HCT116 (cell line): ENCODE measurements around the gene NEDD4L. TPM values are rescaled to one million over a fixed set of nuclear protein-coding genes. Genes with fewer than 3 reads are reported as not detected.

ENCODE experiments used
- ATAC-seq: fragments of 200-7000 bp; cut with Tn5 transposase; 2 replicates; pipeline ENCODE4 v1.9.1; 2020; ENCODE audit warnings: mild to moderate bottlenecking, moderate library complexity
- BruUV-seq: library from RNA; stranded (reverse); fragments of 400-500 nt; replicated peaks from 2 replicates; lab custom pipeline; 2021; lab: Mats Ljungman, UMichigan
- CTCF ChIA-PET: fragments of 300-600 bp; sonication (Branson Sonifier 250); formaldehyde crosslinking; loops from one replicate; lab custom pipeline; 2021; ENCODE audit warnings: antibody characterized with exemption; lab: Charles Lee
- POLR2A ChIA-PET: fragments of 300-600, 350-600 bp; sonication (Branson Sonifier 250); formaldehyde crosslinking; loops from one replicate; lab custom pipeline; 2021; ENCODE audit warnings: antibody characterized with exemption; lab: Charles Lee
- RAD21 ChIA-PET, 2 experiments: fragments of 300-600 bp; sonication (Branson Sonifier 250); formaldehyde crosslinking; loops; one replicate each; lab custom pipeline; 2023; ENCODE audit warnings: low total read pairs in 2 of 2; ENCODE audit not compliant: uncharacterized antibody in 2 of 2, unreplicated experiment in 2 of 2, low non-redundant PET in 1 of 2; lab: Charles Lee
- DNase-seq: peaks from one replicate; pipeline ENCODE4 v3.0.0-alpha.2; 2010; ENCODE audit warnings: low read depth, low spot score
- H2AFZ ChIP-seq: fragments of 200-600 bp; shearing (Covaris generic), sonication (generic); 2 replicates; pipeline ENCODE4 v1.6.1; 2017; ENCODE audit warnings: low read depth, mixed run types, mixed read lengths, antibody characterized with exemption, low read length; ENCODE audit not compliant: poor library complexity, severe bottlenecking
- H3K27ac ChIP-seq: 2 replicates; pipeline ENCODE4 v1.5.1; 2012; ENCODE audit warnings: low read depth, low read length
- H3K27me3 ChIP-seq: fragments of 200-600 bp; sonication (generic); 2 replicates; pipeline ENCODE4 v1.6.1; 2016; ENCODE audit warnings: mixed run types, low read length, mixed read lengths; ENCODE audit not compliant: insufficient read depth
- H3K36me3 ChIP-seq, 2 experiments: fragments of 200-500 bp in 1 of 2; fragments of 200-600 bp in 1 of 2; sonication (Bioruptor generic) in 1 of 2; sonication (generic) in 1 of 2; 2 replicates each; pipeline versions ENCODE4 v1.5.1 to v1.6.1; 2014 to 2016; ENCODE audit warnings: low read length in 2 of 2, inconsistent platforms in 1 of 2, mixed read lengths in 1 of 2, mixed run types in 1 of 2; ENCODE audit not compliant: insufficient read depth in 2 of 2, control insufficient read depth in 1 of 2
- H3K4me1 ChIP-seq, 2 experiments: fragments of 200-600 bp in 1 of 2; sonication (generic) in 1 of 2; 2 replicates each; pipeline versions ENCODE4 v1.5.1 to v1.6.1; 2012 to 2017; ENCODE audit warnings: low read length in 2 of 2, inconsistent platforms in 1 of 2, mild to moderate bottlenecking in 1 of 2, mixed read lengths in 1 of 2, mixed run types in 1 of 2, moderate library complexity in 1 of 2; ENCODE audit not compliant: insufficient read depth in 2 of 2, control insufficient read depth in 1 of 2
- H3K4me2 ChIP-seq: fragments of 200-600 bp; sonication (generic); 2 replicates; pipeline ENCODE4 v1.6.1; 2017; ENCODE audit warnings: mixed run types, low read length, mixed read lengths
- H3K4me3 ChIP-seq, 2 experiments: fragments of 200-600 bp in 1 of 2; sonication (generic) in 1 of 2; replicated peaks in 1 of 2; 2 replicates each; pipeline ENCODE4 v1.5.1; 2011 to 2016; ENCODE audit warnings: low read length in 2 of 2, control low read depth in 1 of 2, low read depth in 1 of 2, mild to moderate bottlenecking in 1 of 2, mixed read lengths in 1 of 2, mixed run types in 1 of 2
- H3K79me2 ChIP-seq: fragments of 200-600 bp; sonication (generic); 2 replicates; pipeline ENCODE4 v1.6.1; 2017; ENCODE audit warnings: mild to moderate bottlenecking, mixed run types, low read length, moderate library complexity, mixed read lengths; ENCODE audit not compliant: insufficient read depth
- H3K9ac ChIP-seq: fragments of 200-600 bp; sonication (generic); 2 replicates; pipeline ENCODE4 v1.6.1; 2016; ENCODE audit warnings: low read length, mixed read lengths
- H3K9me2 ChIP-seq: fragments of 200-600 bp; sonication (generic), shearing (Covaris generic); 2 replicates; pipeline ENCODE4 v1.6.1; 2017; ENCODE audit warnings: mixed run types, mild to moderate bottlenecking, moderate library complexity; ENCODE audit not compliant: insufficient read depth
- H3K9me3 ChIP-seq, 2 experiments: fragments of 200-500 bp in 1 of 2; fragments of 200-600 bp in 1 of 2; sonication (Bioruptor generic) in 1 of 2; sonication (generic) in 1 of 2; 2 replicates each; pipeline ENCODE4 v1.6.1; 2014 to 2017; ENCODE audit warnings: low read length in 2 of 2, mixed read lengths in 2 of 2, inconsistent platforms in 1 of 2, low read depth in 1 of 2, mild to moderate bottlenecking in 1 of 2, mixed run types in 1 of 2, moderate library complexity in 1 of 2; ENCODE audit not compliant: control insufficient read depth in 1 of 2, insufficient read depth in 1 of 2
- H4K20me1 ChIP-seq: fragments of 200-600 bp; sonication (generic), shearing (Covaris generic); 2 replicates; pipeline ENCODE4 v1.6.1; 2017; ENCODE audit warnings: mixed run types, mild to moderate bottlenecking, moderate library complexity; ENCODE audit not compliant: insufficient read depth
- CBX3 ChIP-seq: IDR thresholded peaks from 2 replicates; pipeline ENCODE4 v1.6.1; 2012; ENCODE audit warnings: low read depth
- CEBPB ChIP-seq: IDR thresholded peaks from 2 replicates; pipeline ENCODE4 v1.6.1; 2012; ENCODE audit warnings: low read depth
- CTCF ChIP-seq, 3 experiments: fragments of 200-600 bp in 1 of 3; sonication (generic) in 1 of 3; IDR thresholded peaks in 2 of 3; conservative IDR thresholded peaks in 1 of 3; 2 replicates each; pipeline ENCODE4 v1.5.1; 2012 to 2017; ENCODE audit warnings: low read depth in 2 of 3, low read length in 2 of 3, antibody characterized with exemption in 1 of 3, borderline replicate concordance in 1 of 3, control low read depth in 1 of 3, mild to moderate bottlenecking in 1 of 3, mixed read lengths in 1 of 3, mixed run types in 1 of 3, moderate library complexity in 1 of 3; ENCODE audit not compliant: insufficient read depth in 1 of 3
- EGR1 ChIP-seq: IDR thresholded peaks from 2 replicates; pipeline ENCODE4 v1.6.1; 2012; ENCODE audit warnings: low read depth
- ELF1 ChIP-seq: IDR thresholded peaks from 2 replicates; pipeline ENCODE4 v1.6.1; 2012; ENCODE audit warnings: low read depth, borderline replicate concordance
- EZH2 ChIP-seq: fragments of 200-600 bp; sonication (generic); IDR thresholded peaks from 2 replicates; pipeline ENCODE4 v1.6.1; 2017; ENCODE audit warnings: antibody characterized with exemption, mixed run types
- EZH2phosphoT487 ChIP-seq: fragments of 200-600 bp; IDR thresholded peaks from 2 replicates; pipeline ENCODE4 v1.6.1; 2018; ENCODE audit warnings: antibody characterized with exemption, borderline replicate concordance
- FOSL1 ChIP-seq: IDR thresholded peaks from 2 replicates; pipeline ENCODE4 v1.6.1; 2012; ENCODE audit warnings: low read depth
- JUND ChIP-seq: IDR thresholded peaks from 2 replicates; pipeline ENCODE4 v1.6.1; 2012
- POLR2A ChIP-seq: IDR thresholded peaks from 2 replicates; pipeline ENCODE4 v1.7.0; 2011; ENCODE audit warnings: borderline replicate concordance; ENCODE audit not compliant: insufficient read depth, insufficient read length; ENCODE audit errors: extremely low read depth
- POLR2AphosphoS5 ChIP-seq: IDR thresholded peaks from 2 replicates; pipeline ENCODE4 v1.6.1; 2011; ENCODE audit warnings: mild to moderate bottlenecking, low read depth, low read length, moderate library complexity
- RAD21 ChIP-seq: IDR thresholded peaks from 2 replicates; pipeline ENCODE4 v1.6.1; 2012; ENCODE audit warnings: low read depth, mild to moderate bottlenecking
- SIN3A ChIP-seq: IDR thresholded peaks from 2 replicates; pipeline ENCODE4 v1.6.1; 2012; ENCODE audit warnings: low read depth
- SP1 ChIP-seq: IDR thresholded peaks from 2 replicates; pipeline ENCODE4 v1.6.1; 2012; ENCODE audit warnings: low read depth
- SRF ChIP-seq: IDR thresholded peaks from 2 replicates; pipeline ENCODE4 v1.6.1; 2012; ENCODE audit warnings: low read depth
- TCF7L2 ChIP-seq: IDR thresholded peaks from 2 replicates; pipeline ENCODE4 v1.7.0; 2011; ENCODE audit warnings: borderline replicate concordance, inconsistent platforms; ENCODE audit not compliant: insufficient read depth, insufficient read length; ENCODE audit errors: extremely low read depth
- YY1 ChIP-seq: IDR thresholded peaks from 2 replicates; pipeline ENCODE4 v1.6.1; 2011; ENCODE audit warnings: low read length, low read depth, moderate library complexity, mild to moderate bottlenecking; ENCODE audit not compliant: insufficient replicate concordance; ENCODE audit errors: extremely low read depth
- ZFX ChIP-seq: fragments of 450-650 bp; IDR thresholded peaks from 2 replicates; pipeline ENCODE4 v1.6.1; 2017
- ZNF274 ChIP-seq: fragments of 200-500 bp; sonication (Bioruptor generic); IDR thresholded peaks from 2 replicates; pipeline ENCODE4 v1.6.1; 2014; ENCODE audit warnings: mild to moderate bottlenecking, low read depth, low read length, inconsistent platforms
- intact Hi-C: fragments of 100-400 bp; cut with micrococcal nuclease; formaldehyde crosslinking; loops from 2 replicates; pipeline ENCODE4 v1.10.0; 2022
- total RNA-seq: library from RNA; stranded (reverse); gene quantifications from one replicate; pipeline ENCODE4 v1.2.1, GENCODE V29; 2021; ENCODE audit not compliant: unreplicated experiment
- TF ChIP-seq, protein P1 (sequence below): IDR thresholded peaks from 2 replicates; pipeline ENCODE4 v1.6.1; 2011; ENCODE audit warnings: mild to moderate bottlenecking, low read length, moderate library complexity; ENCODE audit not compliant: insufficient replicate concordance; ENCODE audit errors: extremely low read depth
- TF ChIP-seq, protein P2 (sequence below): IDR thresholded peaks from 2 replicates; pipeline ENCODE4 v1.6.1; 2012

NEDD4L gene
- total RNA-seq, 1 experiment from 2014 or later: 41.5 TPM

DNA sequence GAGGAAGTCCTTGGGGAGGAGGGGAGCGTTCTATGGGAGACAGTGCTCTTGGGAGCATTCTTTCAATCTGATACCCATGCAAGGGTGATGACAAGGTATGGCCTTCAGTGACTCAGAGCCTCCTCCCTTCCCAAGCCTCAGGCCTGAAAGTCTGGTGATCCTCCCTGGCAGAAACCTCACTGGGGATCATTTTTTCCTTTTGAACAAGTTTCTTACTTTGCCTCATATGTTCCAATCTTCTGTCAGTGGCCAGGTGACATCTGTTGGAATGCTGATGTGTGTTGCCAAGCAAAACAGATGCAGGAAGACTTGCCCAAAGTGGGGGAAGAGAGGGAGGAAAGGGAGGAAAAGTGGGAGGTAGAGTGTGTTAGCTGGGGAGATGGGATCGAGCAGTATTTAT, 224.8 kb downstream of the NEDD4L start (continued):
- TF ChIP-seq SIN3A (peak; percentile 53; the same call in 1 of the 2 replicates), EZH2 (no peak)

DNA sequence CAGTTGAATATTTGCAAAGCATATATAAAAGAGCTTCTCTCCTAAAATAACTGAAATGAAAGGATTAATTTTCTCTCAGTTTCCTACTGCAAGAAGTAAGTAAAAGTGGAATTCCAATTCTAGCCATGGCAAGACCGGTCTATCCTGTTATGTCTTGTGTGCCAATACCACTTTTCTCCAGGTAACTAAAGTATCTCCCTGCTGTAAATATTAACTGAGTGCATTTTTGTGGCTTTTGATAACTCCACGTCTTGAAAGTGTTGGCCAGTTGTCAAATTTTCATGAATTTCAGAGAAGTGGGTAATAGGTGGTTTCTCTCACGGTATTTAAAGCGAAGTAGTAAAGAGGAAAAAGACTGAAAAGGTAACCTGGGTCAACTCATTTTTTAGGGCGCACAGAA, 225.9 kb downstream of the NEDD4L start:
- H3K4me1 ChIP-seq: peaks cover 50 to 60% of the 10 kb centered on the region in 2 experiments
- no peaks in the 10 kb centered on the region for H4K20me1 ChIP-seq
- no peaks in the 10 kb centered on the region for H3K9me2 ChIP-seq
- H2AFZ ChIP-seq: no peak overlapping the region
- intact Hi-C loops: no loop called here
- H3K27ac ChIP-seq: peak overlapping the region; percentile 47
- no peaks in the 10 kb centered on the region for H3K36me3 ChIP-seq
- H3K9me3 ChIP-seq: no peaks in the 10 kb centered on the region
- H3K27me3 ChIP-seq: no peaks in the 10 kb centered on the region
- BruUV-seq: no TSS peak
- POLR2A ChIA-PET: no interaction called here
- ATAC-seq (peak; percentile 65), DNase-seq (peak; percentile 64)
- CTCF ChIA-PET: no interaction called here
- H3K4me3 ChIP-seq: peak overlapping the region in 1 of 2 experiments; percentile 16; a peak in 2 of 4 replicates
- no peaks in the 10 kb centered on the region for H3K79me2 ChIP-seq
- RAD21 ChIA-PET: no interaction called here
- peak overlapping the region; percentile 33; the same call in 1 of the 2 replicates for H3K9ac ChIP-seq
- H3K4me2 ChIP-seq: peak overlapping the region; percentile 69
- TF ChIP-seq, protein P1, sequence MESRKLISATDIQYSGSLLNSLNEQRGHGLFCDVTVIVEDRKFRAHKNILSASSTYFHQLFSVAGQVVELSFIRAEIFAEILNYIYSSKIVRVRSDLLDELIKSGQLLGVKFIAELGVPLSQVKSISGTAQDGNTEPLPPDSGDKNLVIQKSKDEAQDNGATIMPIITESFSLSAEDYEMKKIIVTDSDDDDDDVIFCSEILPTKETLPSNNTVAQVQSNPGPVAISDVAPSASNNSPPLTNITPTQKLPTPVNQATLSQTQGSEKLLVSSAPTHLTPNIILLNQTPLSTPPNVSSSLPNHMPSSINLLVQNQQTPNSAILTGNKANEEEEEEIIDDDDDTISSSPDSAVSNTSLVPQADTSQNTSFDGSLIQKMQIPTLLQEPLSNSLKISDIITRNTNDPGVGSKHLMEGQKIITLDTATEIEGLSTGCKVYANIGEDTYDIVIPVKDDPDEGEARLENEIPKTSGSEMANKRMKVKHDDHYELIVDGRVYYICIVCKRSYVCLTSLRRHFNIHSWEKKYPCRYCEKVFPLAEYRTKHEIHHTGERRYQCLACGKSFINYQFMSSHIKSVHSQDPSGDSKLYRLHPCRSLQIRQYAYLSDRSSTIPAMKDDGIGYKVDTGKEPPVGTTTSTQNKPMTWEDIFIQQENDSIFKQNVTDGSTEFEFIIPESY: no peak
- TF ChIP-seq JUND (peak; percentile 51), EGR1 (no peak), YY1 (no peak), ELF1 (no peak), RAD21 (peak; percentile 23; the same call in 1 of the 2 replicates), CEBPB (peak; percentile 71; the same call in 1 of the 2 replicates), ZNF274 (no peak), POLR2AphosphoS5 (peak; percentile 28; the same call in 1 of the 2 replicates), TCF7L2 (no peak), CBX3 (peak; percentile 61; the same call in 1 of the 2 replicates), SIN3A (peak; percentile 30; the same call in 1 of the 2 replicates), SP1 (peak; percentile 82), CTCF (IDR thresholded peaks at IDR 0.05 in 2 of 3, conservative IDR thresholded peaks at IDR 0.05 in 1 of 3; ENCODE audit: borderline replicate concordance in 1 of 3, insufficient read depth in 1 of 3, low read depth in 2 of 3, low read length in 2 of 3) (no peak), EZH2 (no peak), FOSL1 (0 out of 2 replicates have a peak, but pooled peaks have one; percentile 27), ZFX (no peak), SRF (no peak), POLR2A (no peak), EZH2phosphoT487 (no peak)
- TF ChIP-seq, protein P2, sequence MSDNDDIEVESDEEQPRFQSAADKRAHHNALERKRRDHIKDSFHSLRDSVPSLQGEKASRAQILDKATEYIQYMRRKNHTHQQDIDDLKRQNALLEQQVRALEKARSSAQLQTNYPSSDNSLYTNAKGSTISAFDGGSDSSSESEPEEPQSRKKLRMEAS: peak; percentile 46; the same call in 1 of the 2 replicates
